IPS-NIHi7 (cell line): ENCODE results near the gene FGF18.
"Not testable (repeated sequence)": the region's sequence is repeated elsewhere in the genome, so short reads cannot be mapped to it uniquely, and the experiment has no call there.

Experiments
- DNase-seq: peaks from one replicate; pipeline ENCODE4 v3.0.0; 2012; ENCODE audit warnings: mixed read lengths; ENCODE audit errors: extremely low spot score

Gene FGF18

DNA sequence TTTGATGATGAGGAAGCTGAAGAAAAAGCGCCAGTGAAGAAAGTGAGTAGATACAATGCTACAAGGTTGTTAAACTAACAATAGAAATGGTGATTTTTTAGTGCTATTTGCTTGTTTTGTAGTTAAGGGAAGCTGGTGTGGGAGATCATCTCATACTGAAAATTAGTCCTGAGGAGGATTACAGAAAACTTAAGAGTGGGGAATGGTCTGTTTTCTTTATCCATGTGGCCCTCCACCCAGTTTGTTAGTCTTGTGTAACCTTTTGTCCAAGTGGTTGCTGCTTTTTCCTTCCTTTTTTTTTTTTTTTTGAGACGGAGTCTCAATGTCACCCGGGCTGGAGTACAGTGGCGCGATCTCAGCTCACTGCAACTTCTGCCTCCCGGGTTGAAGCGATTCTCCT is 19.3 kb upstream of the FGF18 start:
- DNase-seq = no peak

DNA sequence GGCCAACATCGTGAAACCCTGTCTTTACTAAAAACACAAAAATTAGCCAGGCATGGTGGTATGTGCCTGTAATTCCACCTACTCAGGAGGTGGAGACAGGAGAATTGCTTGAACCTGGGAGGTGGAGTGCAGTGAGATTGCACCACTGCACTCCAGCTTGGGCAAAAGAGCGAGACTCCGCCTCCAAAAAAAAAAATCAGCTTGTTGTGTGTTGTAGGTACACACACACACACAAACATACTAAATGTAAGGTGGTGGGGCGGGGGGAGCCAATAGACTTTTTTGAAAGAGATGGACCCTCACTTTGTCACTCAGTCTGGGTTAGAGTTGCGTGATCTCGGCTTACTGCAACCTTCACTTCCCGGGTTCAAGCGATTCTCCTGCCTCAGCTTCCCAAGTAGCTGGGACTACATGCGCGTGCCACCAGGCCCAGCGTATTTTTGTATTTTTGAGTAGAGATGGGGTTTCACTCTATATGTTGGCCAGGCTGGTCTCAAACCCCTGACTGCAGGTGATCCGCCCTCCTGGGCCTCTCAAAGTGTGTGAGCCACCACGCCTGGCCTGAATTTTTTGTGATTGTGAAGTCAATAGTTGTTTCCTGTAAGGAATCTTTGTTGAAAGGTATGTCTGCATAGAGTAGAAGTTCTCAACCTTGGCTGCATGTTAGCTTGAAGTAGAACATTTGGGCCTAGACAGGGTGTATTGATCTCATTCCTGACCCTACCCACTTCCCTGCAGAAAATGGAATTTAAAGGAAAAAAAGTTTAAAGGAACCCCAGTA is 18.1 kb upstream of the FGF18 start:
- DNase-seq = no peak

DNA sequence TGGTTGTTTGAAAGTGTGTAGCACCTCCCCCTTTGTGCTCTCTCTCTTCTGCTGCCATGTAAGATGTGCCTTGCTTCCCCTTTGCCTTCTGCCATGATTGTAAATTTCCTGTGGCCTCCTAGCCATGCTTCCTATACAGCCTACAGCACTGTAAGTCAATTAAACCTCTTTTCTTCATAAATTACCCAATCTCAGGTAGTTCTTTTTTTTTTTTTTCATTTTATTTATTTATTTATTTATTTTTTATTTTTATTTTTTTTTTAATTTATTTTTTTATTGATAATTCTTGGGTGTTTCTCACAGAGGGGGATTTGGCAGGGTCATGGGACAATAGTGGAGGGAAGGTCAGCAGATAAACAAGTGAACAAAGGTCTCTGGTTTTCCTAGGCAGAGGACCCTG is 16.7 kb upstream of the FGF18 start:
- DNase-seq = not testable (repeated sequence)

DNA sequence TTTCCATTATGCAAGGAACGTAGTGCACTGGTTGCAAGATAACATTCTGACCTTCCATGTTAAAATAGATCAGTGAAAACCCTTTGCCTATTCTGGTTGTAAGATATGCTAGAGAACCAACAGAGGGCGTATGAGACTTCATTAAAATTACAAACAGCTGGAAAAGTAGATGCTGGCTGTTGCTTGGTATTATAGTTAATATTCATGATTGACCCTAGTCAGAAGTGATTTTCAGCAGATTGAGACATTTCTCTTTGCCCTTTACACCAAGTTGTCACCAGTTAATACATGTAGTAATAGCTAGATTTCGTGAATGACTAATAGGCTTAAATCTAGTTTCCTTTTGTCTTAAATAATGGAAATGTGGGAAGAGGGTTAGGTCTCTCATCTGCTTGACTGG is 13.8 kb upstream of the FGF18 start:
- DNase-seq = no peak

DNA sequence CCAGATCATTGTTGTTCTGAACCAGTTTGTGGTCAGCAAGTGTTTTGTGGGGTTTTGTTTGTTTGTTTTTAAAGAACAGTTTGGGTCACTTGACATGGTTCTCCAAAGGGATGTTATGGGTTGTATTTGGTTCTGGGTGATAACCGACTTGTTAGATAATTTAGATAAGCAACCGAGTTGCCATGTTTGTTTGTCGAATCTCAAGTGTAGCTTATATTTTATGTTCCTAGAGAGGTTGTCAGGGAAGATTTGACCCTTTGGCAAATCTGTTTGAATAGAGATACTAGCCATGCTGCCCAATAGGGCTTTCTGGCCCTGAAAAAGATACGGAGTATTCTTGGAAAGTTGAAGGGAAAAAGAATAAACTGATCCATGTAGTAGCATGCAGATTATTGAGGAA is 12.2 kb upstream of the FGF18 start:
- DNase-seq = no peak

DNA sequence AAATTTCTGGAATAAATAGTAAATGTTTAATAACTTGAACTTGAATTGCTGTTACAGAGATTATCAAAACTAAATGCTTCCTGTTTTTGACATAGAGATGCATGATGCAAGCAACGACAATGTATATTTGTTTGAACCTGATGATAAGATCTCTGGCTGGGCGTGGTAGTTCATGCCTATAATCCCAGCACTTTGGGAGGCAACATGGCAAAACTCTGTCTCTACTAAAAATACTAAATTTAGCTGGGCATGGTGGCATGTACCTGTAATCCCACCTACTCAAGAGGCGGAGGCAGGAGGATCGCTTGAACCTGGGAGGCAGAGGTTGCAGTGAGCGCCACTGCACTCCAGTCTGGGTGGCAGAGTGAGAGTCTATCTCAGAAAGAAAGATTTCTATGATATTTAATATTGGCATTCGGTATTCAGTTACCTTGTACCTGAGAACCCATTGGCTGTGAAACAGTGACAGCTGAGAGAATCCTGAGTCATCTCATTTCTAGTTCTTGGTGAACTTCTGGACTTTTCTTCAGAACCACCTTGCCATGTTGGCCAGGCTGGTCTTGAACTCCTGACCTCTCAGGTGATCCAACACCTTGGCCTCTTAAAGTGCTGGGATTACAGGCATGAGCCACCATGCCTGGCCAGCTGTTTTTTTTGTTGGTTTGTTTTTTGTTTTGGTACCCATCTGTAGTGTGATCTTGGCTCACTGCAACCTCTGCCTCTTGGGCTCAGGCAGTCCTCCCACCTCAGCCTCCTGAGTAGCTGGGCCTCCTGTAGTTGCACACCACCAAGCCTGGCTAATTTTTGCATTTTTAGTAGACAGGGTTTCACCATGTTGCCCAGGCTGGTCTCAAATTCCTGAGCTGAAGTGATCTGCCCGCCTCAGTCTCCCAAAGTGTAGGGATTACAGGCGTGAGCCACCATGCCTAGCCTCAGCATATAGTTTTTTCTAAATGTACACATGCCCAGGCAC is 10.0 kb upstream of the FGF18 start:
- no peak for DNase-seq

DNA sequence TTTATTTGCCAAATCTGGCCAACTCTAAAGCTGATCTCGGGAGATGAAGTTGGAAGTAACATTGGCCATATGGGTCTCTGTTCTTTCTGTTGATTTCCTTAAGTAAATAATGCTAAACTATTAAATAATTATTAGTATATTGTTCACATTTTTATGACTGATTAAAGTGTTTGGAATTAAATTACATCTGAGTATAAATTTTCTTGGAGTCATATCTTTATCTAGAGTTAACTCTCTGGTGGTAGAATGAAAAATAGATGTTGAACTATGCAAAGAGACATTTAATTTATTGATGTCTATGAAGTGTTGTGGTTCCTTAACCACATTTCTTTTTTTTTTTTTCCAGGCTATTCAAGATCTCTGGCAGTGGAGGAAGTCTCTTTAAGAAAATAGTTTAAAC is 9.3 kb upstream of the FGF18 start:
- DNase-seq = no peak

DNA sequence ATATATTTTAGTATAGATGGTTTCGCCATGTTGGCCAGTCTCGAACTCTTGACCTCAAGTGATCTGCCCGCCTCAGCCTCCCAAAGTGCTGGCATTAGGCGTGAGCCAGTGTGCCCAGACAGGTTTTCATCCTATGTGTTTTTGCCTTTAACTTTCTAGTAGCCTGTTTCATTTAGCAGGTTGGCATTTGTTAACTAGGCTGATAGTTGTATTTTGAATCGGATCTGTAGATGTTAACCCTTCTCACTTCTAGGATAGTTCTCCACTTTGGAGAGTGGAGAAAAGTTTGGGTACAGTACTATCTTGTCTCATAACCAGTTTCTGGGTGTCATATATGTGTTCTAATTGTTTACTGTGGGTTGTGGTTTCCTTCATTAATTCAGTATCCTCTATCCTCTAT is 7.3 kb upstream of the FGF18 start:
- DNase-seq = no peak

DNA sequence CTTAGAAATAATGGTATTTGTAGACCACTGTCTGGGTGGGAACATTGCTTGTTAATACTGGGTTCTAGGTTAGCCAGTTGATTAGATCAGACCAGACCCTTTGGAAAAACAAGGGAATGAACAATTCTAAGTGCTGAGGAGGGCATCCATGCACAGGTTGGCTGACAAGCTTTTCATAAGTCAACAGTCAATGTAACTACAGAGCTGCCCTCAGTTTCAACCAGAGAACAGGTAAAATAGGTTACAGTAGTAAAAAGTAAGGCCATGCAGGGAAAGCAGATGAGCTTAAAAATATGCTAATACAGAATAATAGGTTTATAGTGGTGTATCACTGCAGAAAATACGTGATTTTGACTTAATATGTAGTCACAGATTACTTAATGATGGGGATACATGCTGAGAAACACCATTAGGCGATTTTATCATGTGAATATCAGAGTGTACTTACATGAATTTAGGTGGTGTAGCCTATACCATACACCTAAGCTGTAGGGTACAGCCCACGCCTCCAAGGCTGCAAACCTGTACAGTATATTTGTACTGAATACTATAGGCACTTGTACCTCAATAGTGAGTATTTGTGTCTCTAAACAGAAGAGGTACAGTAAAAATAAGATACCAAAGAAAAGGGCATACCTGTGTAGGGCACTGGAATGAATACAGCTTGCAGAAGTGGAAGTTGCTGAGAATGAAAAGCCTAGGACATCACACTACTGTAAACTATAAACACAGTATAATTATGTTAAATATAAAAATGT is 6.1 kb upstream of the FGF18 start:
- no peak for DNase-seq

DNA sequence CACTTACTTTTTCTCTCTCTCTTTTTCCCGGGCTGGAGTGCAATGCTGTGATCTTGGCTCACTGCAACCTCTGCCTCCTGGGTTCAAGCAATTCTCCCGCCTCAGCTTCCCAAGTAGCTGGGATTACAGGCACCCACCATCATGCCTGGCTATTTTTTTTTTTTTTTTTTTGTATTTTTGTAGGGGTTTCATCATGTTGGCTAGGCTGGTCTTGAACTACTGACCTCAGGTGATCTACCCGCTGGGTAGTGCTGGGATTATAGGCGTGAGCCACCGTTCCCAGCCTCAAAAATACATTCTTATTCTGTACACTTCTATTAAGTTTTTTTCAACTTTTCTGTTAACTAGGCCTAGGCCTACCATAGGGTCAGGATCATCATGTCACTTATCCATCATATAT is 5.5 kb upstream of the FGF18 start:
- DNase-seq = not testable (repeated sequence)

DNA sequence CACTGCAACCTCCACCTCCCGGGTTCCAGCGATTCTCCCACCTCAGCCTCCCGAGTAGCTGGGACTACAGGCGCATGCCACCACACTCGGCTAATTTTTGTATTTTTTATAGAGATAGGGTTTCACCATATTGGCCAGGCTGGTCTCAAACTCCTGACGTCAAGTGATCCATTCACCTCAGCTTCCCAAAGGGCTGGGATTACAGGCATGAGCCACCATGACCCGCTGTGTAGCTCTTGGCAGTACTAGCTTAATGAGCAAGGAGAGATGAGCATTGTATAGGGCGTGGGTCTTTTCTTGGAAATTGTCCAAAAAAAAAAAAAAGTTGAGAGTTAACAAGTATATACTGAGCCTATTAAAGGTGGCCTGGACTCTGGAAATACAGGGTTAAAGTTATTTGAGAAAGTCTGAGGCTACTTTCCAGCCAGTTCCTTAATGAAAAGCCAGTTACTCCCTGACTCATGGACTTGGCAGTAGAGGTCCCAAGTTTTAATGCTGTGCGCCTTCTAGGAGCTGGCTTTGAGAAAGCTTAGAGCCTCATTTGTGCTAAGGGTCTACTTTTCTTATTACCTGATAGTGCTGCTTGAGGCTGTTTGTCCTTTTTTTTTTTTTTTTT is 4.2 kb upstream of the FGF18 start:
- no peak for DNase-seq

DNA sequence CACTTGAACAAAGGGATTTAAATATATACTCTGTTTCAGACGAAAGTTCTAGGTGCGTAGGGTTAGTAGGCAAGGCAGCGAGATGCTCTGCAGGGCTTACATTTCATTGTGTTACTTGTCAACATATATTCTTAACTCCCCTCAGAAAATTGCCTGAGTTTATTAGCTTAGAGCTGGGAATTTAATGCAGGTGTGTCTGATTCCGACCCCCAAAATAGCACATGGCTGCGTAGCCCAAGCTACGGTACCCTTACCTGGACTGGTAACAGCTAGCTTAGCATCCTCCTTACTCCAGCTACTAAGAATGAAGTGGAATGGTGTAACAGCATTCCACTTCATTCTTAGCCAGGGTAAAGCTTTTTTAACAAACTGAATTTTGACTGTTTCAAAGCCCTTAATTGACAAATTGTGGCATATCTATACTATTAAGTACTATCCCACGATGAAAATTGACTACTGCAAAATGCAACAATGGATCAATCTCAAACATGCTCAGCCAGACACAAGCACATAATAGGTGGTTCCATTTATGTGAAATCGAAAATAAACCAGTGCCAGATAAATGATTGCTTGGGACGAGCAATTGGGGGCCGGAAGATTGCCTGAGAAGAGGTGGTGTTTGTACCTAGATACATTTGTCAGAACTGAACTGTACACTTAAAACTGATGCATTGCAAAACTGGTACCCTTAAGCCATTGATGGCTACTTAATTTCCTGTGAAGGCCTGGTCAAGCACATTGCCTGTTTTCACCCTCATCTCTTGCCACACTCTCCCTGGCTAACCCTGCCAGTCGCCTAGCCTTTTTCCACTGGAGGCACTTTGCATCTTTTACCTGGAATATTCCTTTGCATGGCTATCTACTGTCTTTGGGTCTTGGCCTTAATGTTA is 3.0 kb upstream of the FGF18 start:
- no peak for DNase-seq

DNA sequence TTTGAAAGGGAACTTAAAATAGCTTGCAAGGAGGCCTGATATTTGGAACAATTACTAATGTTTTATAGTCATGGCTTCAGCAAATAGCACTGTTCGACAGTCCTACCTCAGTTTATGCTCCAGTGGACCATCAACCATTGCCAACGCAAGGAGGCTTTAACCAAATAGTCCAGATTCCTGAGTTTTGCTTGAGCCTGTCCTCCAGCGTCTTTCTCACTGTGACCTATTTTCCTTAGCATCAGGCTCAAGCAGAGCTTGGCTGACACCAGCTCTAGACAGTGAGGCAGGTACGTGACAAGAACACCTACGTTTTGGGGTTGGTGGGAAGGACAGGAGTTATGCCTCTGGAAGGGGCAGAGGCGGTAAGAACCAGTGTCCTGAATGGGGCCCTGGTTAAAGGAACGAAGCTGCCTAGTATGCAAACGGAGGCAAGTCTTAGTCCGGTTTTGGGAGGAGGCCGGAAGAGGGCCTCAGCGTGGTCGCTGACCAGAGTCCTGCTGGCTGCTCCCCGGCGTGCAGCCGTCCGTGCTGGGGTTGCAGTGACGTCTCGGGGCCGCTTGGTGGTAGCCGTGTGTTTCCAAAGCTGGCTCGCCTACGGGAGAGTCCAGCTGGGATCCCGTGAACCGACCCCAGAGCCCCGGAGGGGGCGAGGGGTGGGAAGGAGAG is 998 bp upstream of the FGF18 start:
- peak; percentile 90 for DNase-seq

DNA sequence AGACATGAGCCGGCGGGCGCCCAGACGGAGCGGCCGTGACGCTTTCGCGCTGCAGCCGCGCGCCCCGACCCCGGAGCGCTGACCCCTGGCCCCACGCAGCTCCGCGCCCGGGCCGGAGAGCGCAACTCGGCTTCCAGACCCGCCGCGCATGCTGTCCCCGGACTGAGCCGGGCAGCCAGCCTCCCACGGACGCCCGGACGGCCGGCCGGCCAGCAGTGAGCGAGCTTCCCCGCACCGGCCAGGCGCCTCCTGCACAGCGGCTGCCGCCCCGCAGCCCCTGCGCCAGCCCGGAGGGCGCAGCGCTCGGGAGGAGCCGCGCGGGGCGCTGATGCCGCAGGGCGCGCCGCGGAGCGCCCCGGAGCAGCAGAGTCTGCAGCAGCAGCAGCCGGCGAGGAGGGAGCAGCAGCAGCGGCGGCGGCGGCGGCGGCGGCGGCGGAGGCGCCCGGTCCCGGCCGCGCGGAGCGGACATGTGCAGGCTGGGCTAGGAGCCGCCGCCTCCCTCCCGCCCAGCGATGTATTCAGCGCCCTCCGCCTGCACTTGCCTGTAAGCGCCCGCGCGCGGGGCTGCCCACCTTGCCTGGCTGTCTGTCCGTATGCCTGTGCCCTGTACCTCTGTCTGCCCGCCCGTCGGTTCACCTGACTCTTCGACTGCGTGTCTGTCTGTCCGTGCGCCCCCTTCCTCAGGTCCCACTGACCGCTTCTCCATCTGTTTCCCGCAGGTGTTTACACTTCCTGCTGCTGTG is 412 bp downstream of the FGF18 start:
- peak; percentile 31 for DNase-seq

DNA sequence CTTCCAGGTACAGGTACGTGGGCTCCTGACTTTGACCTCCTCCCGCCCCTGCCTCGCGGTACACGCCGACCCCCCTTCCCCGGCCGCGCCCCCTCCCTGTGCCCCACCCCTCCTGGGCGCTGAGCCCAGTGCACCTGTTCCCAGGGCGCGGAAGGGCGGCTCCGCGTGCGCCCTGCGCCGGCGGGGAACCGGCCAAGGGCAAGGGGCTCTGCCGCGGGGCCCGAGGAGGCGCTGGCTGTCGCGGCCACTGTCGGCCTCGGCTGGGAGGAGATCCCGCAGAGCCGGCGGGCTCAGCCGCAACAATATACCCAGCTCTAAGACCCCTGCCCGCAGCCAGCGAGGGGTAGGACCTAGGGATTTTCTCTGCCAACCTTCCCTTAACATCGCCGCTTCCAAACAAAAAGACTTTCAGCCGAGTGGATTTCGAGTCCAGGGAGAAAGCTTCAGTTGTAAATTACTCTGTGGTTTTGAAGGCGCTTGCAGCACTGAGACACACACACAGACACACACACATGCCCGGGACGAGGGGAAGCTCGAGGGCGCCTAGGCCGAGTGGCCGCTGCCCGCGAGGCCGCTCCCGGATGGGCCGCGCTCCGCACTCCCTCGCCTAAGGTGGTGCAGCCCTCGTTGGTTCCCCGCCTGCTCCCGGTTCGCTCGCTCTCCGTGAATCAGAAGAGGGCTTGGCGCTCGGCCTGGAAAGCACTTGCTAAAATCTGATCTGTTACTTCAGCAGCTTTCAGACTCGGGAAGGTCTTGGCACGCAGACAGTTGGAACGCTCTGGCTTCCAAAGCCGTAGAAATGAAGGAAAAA is 1.2 kb downstream of the FGF18 start:
- no peak for DNase-seq

DNA sequence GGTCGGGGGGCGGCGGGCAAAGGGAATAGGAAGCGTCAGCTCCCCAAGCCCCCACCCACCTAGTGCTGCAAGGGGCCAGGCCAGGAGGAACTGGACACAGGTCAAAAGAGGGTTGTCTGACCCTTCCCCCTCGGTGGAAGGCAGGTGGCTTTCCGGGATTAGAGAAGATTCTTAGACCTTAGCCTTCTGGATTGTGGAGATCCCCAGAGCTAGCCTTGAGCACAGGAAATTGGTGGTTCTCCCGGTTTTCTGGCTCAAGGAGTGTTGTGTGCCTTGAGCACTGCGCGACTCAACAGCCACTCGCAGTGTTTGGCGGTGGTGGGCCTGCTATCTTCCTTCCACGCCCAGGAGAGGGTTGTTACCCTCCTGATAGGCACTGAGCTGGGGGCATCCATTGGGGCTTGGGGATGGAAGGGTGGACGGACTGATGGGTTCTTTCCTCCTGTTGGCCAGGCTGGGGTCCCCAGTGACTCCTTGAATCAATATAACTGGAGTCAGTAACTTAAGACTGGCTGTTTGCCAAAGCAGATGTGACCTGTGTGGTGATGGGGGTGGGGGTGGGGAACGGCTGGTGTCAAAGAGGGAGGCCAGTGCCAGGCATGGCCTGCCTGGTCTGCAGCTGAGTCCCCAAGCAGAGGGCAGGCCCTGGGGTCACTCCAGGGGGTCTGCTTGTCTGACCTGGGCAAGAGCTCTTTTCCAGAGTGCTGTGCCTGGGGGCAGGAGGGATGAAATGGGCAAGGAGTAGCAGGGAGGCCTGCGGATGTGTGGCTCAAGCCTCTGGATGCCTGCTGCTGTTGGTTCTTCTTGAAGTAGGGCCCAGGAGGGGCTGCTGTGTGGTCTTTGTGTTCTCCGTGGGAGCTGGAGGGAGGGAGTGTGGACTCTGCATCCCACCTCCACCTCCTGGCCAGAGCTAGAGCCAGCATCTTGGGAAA is 2.1 kb downstream of the FGF18 start:
- DNase-seq = no peak

DNA sequence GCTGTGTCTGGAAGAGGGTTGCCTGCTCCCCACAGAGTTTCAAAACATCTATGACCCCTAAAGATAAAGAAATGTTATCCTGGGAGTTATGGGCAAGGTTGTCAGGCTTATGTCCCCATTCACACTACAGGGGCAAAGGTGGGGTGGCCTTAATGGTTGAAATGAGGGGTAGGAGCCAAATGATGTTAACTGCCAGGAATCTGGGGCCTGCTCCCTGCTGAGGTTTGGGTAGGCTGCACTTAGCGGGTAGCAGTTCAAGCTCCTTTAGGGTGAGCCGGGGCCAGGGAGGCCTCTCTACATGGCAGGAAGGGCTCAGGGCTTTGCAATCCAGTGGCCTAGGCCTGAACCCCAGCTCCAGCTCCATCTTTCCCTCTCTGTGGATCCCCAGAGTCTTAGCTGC is 3.0 kb downstream of the FGF18 start:
- no peak for DNase-seq
